ENCODE results near the gene WDFY4. TPM values are rescaled to one million over a fixed set of nuclear protein-coding genes. Genes with fewer than 3 reads are reported as not detected.

The WDFY4 gene
- polyA plus RNA-seq, 1 experiment, result not detected

- H3K36me3 ChIP-seq (ENCODE audit: control insufficient read depth, insufficient read depth, low read length), result no peaks in the 10 kb centered on the region
- CTCF ChIA-PET, result no interaction called here
- DNase-seq (ENCODE audit: low read depth), result no peak
- TF ChIP-seq CTCF (IDR thresholded peaks at IDR 0.05; ENCODE audit: insufficient read depth, low read depth, low read length), result no peak
- H3K4me3 ChIP-seq (ENCODE audit: low read depth, low read length), result no peak overlapping the region
- POLR2A ChIA-PET, result no interaction called here
- no peaks in the 10 kb centered on the region; the same call in 1 of the 2 replicates for H3K27me3 ChIP-seq (ENCODE audit: control insufficient read depth, insufficient read depth, low read length)
Measured at GRCh38 chr10:48879451-48879850, 194.8 kb downstream of the WDFY4 start.

GRCh38 chr10:48880016-48880705, 195.5 kb downstream of the WDFY4 start:
- DNase-seq (ENCODE audit: low read depth), result no peak
- no peak for TF ChIP-seq CTCF (IDR thresholded peaks at IDR 0.05; ENCODE audit: insufficient read depth, low read depth, low read length)
- Histone ChIP-seq H3K27me3 (ENCODE audit: control insufficient read depth, insufficient read depth, low read length) (no peaks in the 10 kb centered on the region; the same call in 1 of the 2 replicates), H3K4me3 (ENCODE audit: low read depth, low read length) (no peak overlapping the region), H3K36me3 (ENCODE audit: control insufficient read depth, insufficient read depth, low read length) (no peaks in the 10 kb centered on the region)
- ChIA-PET POLR2A (no interaction called here), CTCF (no interaction called here)

GRCh38 chr10:48881937-48882336, 197.3 kb downstream of the WDFY4 start:
- H3K36me3 ChIP-seq (ENCODE audit: control insufficient read depth, insufficient read depth, low read length), result no peaks in the 10 kb centered on the region
- TF ChIP-seq CTCF (IDR thresholded peaks at IDR 0.05; ENCODE audit: insufficient read depth, low read depth, low read length), result no peak
- no peaks in the 10 kb centered on the region; the same call in 1 of the 2 replicates for H3K27me3 ChIP-seq (ENCODE audit: control insufficient read depth, insufficient read depth, low read length)
- DNase-seq (ENCODE audit: low read depth), result no peak
- CTCF ChIA-PET, result no interaction called here
- H3K4me3 ChIP-seq (ENCODE audit: low read depth, low read length), result no peak overlapping the region
- POLR2A ChIA-PET, result no interaction called here

GRCh38 chr10:48882881-48883280, 198.2 kb downstream of the WDFY4 start:
- no peaks in the 10 kb centered on the region; the same call in 1 of the 2 replicates for H3K27me3 ChIP-seq (ENCODE audit: control insufficient read depth, insufficient read depth, low read length)
- CTCF ChIA-PET, result no interaction called here
- no peak for TF ChIP-seq CTCF (IDR thresholded peaks at IDR 0.05; ENCODE audit: insufficient read depth, low read depth, low read length)
- H3K4me3 ChIP-seq (ENCODE audit: low read depth, low read length), result no peak overlapping the region
- POLR2A ChIA-PET, result no interaction called here
- DNase-seq (ENCODE audit: low read depth), result no peak
- H3K36me3 ChIP-seq (ENCODE audit: control insufficient read depth, insufficient read depth, low read length), result no peaks in the 10 kb centered on the region

GRCh38 chr10:48883701-48884100, 199.0 kb downstream of the WDFY4 start:
- ChIA-PET CTCF (no interaction called here), POLR2A (no interaction called here)
- no peak for TF ChIP-seq CTCF (IDR thresholded peaks at IDR 0.05; ENCODE audit: insufficient read depth, low read depth, low read length)
- Histone ChIP-seq H3K36me3 (ENCODE audit: control insufficient read depth, insufficient read depth, low read length) (no peaks in the 10 kb centered on the region), H3K4me3 (ENCODE audit: low read depth, low read length) (no peak overlapping the region), H3K27me3 (ENCODE audit: control insufficient read depth, insufficient read depth, low read length) (no peaks in the 10 kb centered on the region; the same call in 1 of the 2 replicates)
- DNase-seq (ENCODE audit: low read depth), result no peak
